Choroid plexus epithelial cell (primary cell): ENCODE measurements around the gene IQUB.

Experiments
- DNase-seq: peaks from one replicate; pipeline ENCODE4 v3.0.0-alpha.2; 2010; ENCODE audit warnings: low read depth
- H3K4me3 ChIP-seq: 2 replicates; pipeline ENCODE4 v1.5.1; 2011; ENCODE audit warnings: low read depth, mild to moderate bottlenecking, control low read depth, low read length, moderate library complexity
- CTCF ChIP-seq: conservative IDR thresholded peaks from 2 replicates; pipeline ENCODE4 v1.5.1; 2011; ENCODE audit warnings: low read depth, mild to moderate bottlenecking, control low read depth, inconsistent platforms, low read length, moderate library complexity

IQUB gene

GRCh38 chr7:123534383-123535260 lies at the start of gene IQUB:
IQUB (minus strand) TSS chr7:123534595; CDS start chr7:123512340, 22,255 bp downstream.
- no peak for TF ChIP-seq CTCF
- peak within 1 kb of the TSS; percentile 83 for H3K4me3 ChIP-seq
- DNase-seq: peak; percentile 99

GRCh38 chr7:123583821-123584220 lies 49.4 kb upstream of the IQUB start:
- DNase-seq: no peak
- H3K4me3 ChIP-seq: no peak overlapping the region
- TF ChIP-seq CTCF: no peak

GRCh38 chr7:123581162-123581459 lies 46.7 kb upstream of the IQUB start:
- H3K4me3 ChIP-seq: no peak overlapping the region
- TF ChIP-seq CTCF: no peak
- DNase-seq: no peak

- H3K4me3 ChIP-seq: no peak overlapping the region
- TF ChIP-seq CTCF: peak; percentile 94
- peak; percentile 82 for DNase-seq
Observed at GRCh38 chr7:123580406-123581161, 46.2 kb upstream of the IQUB start.

- H3K4me3 ChIP-seq: no peak overlapping the region
- no peak for DNase-seq
Observed at GRCh38 chr7:123579416-123579815, 45.0 kb upstream of the IQUB start.

GRCh38 chr7:123573896-123574467 lies 39.6 kb upstream of the IQUB start:
- no peak overlapping the region for H3K4me3 ChIP-seq
- TF ChIP-seq CTCF: no peak
- DNase-seq: peak; percentile 24

More at GRCh38 chr7:123579416-123579815, 45.0 kb upstream of the IQUB start:
- TF ChIP-seq CTCF: no peak
